SKM-1 (cell line): ENCODE data around the gene COL6A2.
"Not testable (repeated sequence)": the region's sequence is repeated elsewhere in the genome, so short reads cannot be mapped to it uniquely, and the experiment has no call there.

Source experiments
- DNase-seq: peaks from one replicate; lab custom pipeline; 2025; ENCODE audit not compliant: unreplicated experiment; lab: John Stamatoyannopoulos, UW

The COL6A2 gene

GRCh38 chr21:46154955-46155513 is 57.1 kb downstream of the COL6A2 start:
- DNase-seq = no peak

DNA sequence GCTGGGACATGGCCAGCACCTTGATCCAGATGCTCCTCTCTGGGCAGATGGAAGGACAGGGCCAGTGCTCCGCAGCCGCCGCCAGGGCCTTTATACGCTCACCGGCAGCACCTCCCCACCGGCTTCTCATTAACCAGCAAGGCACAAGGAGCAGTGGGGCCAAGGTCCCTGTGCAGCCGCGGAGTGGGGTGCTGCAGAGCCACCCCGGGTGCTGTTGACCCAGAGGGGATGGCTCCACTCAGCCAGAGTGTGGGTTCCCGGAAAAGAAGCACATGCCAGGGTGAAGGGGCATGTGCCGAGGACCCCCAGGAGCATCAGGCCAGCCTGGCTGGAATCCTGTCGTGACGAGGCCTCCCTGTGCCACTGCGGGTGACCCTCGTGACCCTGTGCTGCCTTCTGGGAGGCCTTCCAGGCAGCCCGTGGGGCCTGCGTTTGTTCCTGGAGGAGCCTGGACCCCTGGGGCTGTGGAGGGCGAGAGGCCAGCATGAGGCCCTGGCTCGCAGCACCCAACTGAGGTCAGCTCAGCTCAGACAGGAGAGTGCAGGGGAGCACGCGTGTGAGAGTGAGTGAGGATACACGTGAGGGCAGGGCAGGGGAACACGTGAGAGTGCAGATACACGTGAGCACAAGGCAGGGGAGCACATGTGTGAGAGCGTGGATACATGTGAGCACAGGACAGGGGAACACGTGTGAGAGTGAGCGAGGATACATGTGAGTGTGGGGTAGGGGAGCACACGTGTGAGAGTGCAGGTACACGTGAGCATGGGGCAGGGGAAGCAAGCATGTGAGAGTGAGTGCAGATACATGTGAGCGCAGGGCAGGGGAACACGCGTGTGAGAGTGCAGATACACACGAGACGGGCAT is 57.8 kb downstream of the COL6A2 start, which contains the start of gene FTCD:
Gene FTCD, minus strand, starts transcription at position 66 of the 864 bp plus-strand sequence. Its CDS starts 56 bp downstream, at position 10.
- no peak for DNase-seq

DNA sequence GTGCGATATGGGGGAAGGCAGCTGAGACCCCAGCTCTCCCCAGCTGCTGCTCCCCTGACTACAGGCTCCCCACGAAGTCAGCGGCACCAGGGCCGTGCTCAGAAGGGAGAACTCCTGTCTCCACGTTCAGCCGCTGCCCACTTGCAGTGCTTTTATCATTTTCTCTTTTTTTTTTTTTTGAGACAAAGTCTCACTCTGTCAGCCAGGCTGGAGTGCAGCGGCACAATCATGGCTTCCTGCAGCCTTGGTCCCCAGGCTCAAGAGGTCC is 58.4 kb downstream of the COL6A2 start:
- no peak for DNase-seq

- no peak for DNase-seq
Measured at GRCh38 chr21:46156678-46157077, 58.8 kb downstream of the COL6A2 start.

DNA sequence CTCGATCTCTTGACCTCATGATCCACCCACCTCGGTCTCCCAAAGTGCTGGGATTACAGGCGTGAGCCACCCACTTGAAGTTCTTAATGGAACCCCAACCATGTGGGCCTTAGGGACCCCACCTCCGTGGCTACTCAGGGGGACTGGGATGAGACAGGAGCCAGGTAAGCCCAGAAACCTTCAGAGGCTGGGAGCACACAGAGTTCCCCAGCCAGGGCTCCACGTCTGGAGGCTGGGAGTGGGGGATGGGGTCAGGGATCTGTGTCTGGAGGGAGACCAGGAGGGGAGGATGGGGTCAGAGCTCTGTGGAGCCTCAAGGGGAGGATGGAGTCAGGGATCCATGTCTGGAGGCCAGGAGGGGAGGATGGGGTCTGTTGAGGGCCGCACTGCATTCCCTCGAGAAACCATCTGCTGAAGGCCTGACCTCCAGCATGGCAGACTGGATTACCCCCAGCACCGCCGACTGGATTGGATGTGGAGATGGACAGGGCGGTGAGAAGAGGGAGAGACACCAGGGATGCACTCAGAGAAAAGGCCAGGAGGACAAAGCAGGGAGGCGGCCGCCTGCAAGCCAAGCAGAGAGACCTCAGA is 59.6 kb downstream of the COL6A2 start:
- DNase-seq = no peak

DNA sequence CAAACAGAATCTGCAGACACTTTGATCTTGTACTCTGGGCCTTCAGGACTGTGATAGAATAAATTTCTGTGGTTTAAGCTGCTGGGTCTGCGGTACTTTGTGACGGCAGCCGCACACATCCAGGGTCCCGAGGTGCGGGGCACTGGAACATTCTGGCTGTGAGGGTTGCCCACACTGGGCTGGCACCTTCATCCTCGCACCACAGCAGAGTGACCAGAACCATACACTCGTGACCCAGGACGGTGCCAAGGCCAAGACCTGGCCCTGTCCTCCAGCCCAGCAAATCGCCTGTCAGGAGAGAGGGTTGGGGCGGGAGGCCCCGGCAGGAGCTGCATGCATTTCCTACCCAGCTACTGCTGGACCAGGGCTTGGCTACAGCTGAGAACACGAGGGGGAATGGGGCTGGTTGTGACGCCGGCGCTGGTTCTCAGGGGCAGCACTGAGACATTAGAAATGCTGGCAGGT is 60.1 kb downstream of the COL6A2 start:
- no peak for DNase-seq

DNA sequence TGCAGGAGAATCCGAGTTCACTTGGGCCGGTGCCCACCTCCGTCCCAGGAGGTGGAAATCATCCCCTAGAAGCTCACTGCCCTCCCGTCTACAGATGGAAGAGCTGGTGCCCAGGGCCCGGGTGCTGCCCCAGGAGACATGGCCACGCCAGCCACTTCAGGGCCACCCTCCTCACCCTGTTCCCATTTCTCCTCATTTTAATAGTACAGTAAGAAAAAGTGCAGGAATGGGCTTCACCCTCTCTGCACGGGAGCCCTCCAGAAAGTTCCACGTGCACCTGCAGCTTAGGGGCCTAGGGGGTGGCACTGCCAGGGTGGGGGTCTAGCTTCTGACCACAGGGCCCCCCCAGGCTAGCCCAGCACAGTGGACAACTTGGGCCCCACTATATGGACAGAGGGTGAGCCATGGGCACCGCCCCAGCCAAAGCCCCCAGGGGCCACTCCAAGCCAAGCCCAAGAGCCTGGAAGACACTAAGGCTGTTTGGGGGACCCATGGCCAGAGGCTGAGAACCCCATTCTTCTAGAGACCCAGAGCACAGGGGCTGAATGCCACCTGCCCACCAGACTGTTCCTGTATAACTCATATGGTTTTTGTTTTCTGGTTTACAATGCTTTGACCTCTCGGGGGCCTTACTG is 60.9 kb downstream of the COL6A2 start:
- DNase-seq = no peak

DNA sequence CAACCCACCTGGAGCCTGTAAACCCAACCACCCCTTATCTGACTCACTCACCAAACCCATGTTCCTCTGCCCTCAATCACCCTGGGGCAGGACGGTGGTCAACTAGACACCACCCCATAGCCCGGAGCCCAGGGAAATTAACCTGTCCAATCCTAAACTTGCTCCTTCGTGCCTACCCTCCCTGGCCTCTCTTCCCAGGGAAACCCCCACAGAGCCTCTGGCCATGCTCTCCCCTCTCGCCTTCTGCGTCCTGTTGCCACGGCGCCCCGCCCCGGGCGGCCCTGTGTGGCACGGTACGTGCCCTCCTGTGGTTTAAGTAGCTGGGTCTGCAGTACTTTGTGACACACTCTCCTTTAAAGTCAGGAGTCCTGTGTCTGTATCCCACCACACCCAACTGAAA is 61.5 kb downstream of the COL6A2 start:
- DNase-seq = no peak

DNA sequence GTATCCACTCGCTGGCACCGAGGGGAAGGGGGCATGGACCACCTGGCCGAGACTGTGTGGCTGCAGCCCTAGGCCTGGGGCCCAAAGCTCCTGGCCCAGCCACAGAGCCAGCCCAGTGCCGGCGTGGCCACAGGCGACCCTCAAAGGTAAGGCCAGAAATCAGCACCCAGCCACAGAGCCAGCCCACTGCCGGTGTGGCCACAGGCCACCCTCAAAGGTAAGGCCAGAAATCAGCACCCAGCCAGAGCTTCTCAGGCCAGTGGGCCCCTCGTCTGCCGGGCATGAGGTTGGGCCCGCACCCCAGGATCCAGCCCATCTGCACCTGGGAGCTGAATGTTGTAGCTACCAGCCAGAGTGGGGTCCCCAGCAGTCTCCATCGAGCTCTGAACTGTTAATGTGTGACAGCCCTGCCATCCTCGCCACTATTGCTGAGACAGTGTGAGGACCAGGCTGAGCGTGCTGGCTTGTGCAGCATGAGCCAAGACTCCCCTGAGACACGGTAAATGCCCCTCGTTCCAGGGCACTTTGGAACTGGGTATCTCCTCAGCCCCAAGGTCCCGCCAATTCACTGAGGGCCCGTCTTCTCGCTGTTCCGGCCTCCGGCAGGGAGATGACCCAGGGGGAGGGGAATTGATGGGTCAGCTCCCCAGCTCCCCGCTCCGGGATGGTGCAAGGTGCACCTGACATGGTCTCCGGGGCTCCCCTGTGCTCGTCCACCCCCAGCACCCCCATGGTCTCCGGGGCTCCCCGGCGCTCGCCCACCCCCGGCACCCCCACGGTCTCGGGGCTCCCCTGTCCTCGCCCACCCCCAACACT is 62.1 kb downstream of the COL6A2 start:
- DNase-seq = no peak

GRCh38 chr21:46160657-46160906 is 62.7 kb downstream of the COL6A2 start:
- no peak for DNase-seq

DNA sequence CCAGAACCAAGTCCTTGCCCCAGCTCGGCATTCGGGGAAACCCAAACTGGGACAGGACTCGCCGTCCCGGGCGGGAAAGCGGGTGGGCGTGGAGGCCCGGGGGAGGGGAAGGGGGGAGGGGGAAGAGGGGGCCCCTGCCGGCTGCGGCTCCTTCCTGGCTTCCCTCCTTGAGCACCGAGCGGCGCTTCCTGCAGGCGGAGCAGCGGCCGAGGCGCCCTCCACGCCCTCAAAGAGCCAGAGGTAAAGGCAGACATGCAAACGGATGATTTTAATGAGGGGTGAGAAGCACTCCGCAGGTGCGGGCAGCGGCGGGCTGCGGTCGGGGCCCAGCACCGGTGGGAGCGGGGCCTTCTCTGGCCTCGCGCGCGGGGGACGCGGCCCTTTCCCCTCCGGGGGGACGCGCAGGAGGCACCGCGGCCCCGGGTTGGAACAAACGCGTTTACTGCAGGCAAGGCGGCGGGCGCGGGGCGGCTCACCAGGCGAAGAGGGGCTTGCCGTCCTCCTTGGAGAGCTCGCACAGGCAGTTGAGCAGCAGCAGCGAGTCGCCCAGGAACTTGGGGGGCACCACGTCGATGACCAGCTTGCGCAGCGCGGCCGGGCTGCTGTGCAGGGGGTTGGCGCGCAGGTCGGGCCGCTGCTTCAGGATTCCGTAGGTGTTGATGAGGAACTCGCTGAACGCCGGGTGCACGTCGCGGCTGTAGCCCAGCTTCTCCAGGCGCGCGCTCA is 63.2 kb downstream of the COL6A2 start:
- no peak for DNase-seq

DNA sequence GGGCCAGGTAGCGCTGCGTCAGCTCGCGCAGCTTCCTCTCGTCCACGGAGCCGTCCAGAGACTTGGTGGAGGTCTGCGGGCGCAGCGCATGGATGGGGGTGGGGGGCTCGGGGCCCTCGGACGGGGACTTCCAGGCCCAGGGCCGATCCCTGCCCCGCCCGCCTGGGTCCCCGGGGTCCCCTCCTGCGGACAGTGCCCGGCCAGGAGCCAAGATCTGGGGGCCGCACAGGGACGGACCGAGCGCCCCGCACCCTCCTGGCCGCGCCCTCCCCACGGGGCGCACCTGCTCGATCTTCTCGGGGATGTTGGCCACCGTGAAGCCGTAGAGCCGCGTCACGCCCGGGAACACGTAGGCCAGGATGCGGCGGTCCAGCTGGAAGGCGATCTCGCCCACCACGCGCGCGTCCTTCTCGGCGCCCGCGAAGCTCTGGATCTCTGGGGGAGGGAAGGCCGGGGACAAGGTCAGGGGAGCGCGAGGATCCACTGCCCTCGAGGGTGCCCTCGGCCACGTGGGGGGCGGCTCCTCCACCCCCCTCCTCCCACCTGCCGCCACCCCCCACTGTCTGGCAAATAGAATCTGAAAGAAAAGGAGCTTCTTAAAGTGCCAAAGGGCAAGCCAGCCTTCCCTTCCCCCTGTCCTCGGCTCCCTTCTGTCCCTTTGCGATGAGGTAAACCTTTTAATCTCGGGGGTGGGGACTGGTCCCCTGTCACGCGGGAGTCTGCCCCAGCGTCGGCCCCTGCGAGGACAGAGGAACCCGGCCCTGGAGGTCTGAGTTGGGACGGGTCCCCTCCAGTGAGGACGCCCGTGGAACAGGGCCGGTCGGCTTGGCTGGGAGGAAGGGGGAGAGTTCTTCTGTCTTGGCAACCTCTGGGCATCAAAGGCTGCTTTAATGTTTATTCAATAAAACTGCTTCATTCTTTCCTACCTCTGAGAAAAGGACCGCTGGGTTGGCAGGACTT is 64.0 kb downstream of the COL6A2 start:
- DNase-seq = no peak

DNA sequence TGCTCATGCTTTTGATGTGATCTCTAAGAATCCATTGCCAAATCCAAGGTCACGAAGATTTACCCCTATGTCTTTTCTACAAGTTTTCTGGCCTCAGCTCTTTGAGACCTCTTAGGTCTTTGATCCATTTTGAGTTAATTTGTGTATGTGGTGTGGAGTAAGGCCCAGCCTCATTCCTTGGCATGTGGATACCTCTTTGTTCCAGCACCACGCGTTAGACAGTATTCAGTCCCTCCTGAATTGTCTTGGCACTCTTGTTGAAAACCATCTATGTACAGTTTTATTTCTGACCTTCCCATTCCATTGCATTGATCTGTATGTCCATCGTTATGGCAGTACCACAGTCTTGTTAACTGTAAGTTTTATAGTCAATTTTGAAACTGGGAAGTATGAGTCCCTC is 65.5 kb downstream of the COL6A2 start:
- no peak for DNase-seq

GRCh38 chr21:46165098-46165497 is 67.2 kb downstream of the COL6A2 start:
- no peak for DNase-seq

GRCh38 chr21:46168238-46168637 is 70.3 kb downstream of the COL6A2 start:
- DNase-seq = no peak

DNA sequence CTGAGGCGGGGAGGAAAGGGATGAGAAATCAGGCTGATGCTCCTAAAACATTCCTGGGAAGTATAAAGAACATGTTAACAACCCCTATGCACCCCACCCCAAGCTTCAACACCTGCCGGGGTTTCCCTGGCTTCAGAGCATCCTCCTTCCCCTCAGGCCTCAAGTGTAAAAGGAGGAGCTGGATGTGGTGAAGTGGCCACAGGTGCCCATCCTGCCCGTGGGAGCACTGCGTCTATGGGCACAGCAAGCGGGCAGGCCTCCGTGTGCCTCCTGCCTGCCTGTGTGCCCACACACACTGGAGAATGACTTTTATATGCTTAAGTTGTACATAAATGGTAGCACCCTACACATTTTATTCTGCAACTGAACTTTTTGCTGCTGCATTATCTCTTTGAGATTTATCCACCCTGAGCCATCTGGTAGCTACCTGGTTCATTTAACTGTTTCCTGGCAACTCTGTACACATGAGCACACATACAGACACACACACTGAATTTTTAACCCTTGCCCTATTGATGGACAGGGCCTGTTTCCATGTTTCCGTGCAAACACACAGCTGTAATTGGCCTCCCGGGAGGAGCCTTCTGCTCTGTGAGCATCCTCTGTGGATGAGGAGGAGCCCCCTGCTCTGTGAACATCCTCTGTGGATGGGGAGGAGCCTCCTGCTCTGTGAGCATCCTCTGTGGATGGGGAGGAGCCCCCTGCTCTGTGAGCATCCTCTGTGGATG is 70.9 kb downstream of the COL6A2 start:
- DNase-seq = no peak

- not testable (repeated sequence) for DNase-seq
Measured at GRCh38 chr21:46170436-46171193, 72.7 kb downstream of the COL6A2 start.

DNA sequence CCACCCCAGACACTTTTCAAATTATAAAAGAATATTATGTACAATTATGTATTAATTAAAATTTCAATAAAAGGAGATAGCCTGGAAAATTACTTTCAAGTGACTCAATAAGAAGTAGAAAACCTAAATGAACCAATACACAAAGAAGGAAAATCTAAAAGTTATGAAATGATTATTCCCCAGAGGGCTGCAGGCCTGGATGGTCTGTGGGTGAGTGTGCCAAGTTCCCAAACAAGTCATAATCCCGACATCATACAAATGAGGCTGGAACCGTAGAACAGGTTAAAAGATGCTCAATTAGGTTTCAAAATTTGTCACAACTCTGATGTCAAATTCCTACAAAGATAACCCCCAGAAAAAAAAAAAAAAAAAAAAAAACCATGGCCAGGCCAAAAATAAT is 73.7 kb downstream of the COL6A2 start:
- DNase-seq = no peak
